GM12864 (cell line): Measurements from ENCODE around the gene SLIT2.
A peak's percentile ranks its signal among the peaks of the same experiment; 100 is the strongest.

Experiments
- DNase-seq: peaks from one replicate; pipeline ENCODE4 v3.0.0-alpha.2; 2011; ENCODE audit warnings: low read depth
- H3K4me3 ChIP-seq: 2 replicates; pipeline ENCODE4 v1.5.1; 2011; ENCODE audit warnings: mild to moderate bottlenecking, low read depth, low read length, control low read depth
- TF ChIP-seq, protein P1 (sequence below): IDR thresholded peaks from 2 replicates; pipeline ENCODE4 v1.5.1; 2011; ENCODE audit warnings: low read depth, mild to moderate bottlenecking, moderate library complexity, low read length, control low read depth, inconsistent platforms; ENCODE audit errors: missing control alignments

The SLIT2 gene

DNA sequence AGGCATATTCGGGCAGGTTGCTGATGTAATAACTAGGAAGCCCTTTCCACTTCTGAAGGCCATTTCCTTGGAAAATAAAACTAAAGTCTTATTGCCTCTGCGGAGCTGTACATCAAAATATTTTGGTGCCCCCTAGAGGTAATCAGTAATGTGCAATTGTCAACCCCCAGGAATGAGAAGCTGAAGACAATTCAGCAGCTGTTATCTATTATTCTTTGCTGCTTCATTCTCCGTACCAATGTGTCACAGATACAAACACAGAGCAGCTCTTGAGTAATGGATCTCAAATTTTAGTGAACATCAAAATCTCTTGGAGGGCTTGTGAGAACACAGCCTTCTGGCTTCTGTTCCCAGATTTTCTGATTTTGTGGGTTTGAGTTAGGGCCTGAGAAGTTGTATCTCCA lies 3.5 kb upstream of the SLIT2 start:
- peak; percentile 5 for DNase-seq
- TF ChIP-seq, protein P1, sequence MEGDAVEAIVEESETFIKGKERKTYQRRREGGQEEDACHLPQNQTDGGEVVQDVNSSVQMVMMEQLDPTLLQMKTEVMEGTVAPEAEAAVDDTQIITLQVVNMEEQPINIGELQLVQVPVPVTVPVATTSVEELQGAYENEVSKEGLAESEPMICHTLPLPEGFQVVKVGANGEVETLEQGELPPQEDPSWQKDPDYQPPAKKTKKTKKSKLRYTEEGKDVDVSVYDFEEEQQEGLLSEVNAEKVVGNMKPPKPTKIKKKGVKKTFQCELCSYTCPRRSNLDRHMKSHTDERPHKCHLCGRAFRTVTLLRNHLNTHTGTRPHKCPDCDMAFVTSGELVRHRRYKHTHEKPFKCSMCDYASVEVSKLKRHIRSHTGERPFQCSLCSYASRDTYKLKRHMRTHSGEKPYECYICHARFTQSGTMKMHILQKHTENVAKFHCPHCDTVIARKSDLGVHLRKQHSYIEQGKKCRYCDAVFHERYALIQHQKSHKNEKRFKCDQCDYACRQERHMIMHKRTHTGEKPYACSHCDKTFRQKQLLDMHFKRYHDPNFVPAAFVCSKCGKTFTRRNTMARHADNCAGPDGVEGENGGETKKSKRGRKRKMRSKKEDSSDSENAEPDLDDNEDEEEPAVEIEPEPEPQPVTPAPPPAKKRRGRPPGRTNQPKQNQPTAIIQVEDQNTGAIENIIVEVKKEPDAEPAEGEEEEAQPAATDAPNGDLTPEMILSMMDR = peak; percentile 57
- H3K4me3 ChIP-seq = no peak overlapping the region

DNA sequence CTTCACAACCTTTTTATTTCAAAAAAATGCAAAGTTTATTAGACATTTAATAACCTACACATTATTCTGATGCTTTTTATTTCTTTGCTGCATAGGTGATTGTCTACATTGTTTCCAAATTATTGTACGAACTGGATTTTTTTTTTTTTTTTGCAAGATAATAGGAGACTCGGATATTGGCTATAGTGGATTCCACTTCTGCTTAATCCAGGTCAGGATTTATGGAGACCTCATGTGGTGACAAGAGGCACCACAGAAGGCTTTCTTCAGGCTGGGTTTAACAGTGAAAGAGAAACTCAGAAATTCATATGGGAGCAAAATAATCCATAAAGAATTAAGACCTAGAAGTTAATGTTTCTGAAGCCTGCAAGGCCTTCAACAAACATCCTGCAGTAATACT lies 2.4 kb upstream of the SLIT2 start:
- TF ChIP-seq, protein P1 = no peak
- no peak overlapping the region for H3K4me3 ChIP-seq
- DNase-seq = no peak

DNA sequence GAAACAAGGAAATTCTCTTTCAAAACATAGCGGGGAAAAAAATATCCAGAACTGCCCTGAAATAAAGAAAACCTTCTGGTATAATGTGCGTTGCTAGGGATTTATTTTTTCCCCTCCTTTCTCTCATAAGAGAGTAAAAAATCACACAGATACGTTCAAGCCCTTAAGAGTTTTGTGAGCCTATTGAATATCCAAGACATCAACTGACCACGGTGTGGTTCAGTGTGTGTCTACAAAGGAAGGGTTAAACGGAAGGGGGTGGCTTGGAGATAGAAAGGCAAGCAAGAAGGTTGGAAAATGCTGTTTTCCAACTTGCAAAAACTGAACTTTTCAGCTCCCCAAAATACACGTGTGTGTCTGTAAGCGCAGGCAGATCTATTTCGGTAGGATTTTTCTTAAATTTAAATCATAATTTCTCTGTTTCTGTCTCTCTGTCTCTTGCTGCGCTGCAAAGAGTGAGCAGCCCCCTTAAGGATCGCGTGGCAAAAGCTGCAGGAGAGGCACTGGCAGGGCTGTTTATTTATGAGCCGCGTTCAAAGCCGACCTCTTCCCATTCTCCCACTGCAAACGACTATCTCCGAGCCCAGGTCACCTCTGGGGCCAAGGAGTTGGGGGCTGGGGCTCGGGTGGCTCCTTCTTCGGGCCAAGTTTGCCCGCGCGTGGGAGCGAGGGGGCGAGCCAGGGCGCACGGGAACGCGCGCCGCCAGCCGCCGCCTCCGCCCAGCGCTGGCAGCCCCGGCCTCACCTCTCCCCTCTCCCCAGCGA lies 492 bp upstream of the SLIT2 start:
- no peak for DNase-seq
- TF ChIP-seq, protein P1 = no peak
- no peak overlapping the region for H3K4me3 ChIP-seq

DNA sequence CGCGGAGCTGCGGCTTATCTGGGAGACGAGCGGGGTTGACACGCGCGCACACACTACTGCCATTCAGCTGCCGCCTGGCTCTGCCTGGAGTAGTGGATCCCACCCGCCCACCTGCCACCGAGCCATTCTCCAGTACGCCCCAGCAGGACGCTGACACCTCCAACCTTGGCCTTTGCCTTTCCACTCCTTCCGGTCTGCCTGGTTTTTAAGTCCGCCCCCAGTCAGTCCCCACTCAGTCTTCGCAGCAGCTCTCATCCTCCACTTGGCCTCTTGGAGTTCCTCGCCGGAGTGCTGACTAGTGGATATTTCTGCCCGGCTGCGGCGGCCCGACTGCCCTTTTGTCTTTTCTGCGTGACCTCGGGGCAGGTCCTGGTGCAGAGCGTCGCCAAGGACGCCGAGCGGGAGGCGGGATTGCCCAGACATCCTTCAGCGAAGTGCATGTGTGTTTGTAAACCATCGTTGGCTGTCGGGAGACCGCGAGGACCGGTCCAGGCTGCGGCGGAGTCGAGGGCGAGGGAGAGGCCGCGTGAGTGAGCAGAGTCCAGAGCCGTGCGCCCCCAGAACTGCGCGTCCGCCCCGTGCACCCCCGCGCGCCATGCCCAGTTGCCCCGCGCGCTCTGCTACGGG lies 1.1 kb downstream of the SLIT2 start:
- DNase-seq = no peak
- H3K4me3 ChIP-seq = no peak overlapping the region

DNA sequence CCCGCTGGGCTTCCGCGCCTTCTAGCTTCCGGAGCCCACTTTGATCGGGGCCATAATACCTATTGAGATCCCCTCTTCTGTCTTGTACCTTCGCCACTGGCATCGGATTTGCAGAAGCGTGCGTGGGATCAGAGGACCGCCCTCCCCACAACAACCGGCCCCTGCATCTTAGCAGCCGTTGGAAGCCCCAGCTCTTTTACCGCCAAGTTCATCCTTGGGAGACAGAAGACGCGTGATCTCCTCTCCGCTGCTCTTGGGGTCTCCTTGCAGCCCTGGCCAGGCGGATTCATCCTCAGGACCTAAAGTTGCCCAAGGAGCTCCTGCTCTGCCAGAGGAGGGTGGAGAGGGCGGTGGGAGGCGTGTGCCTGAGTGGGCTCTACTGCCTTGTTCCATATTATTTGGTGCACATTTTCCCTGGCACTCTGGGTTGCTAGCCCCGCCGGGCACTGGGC lies 1.6 kb downstream of the SLIT2 start:
- H3K4me3 ChIP-seq = no peak overlapping the region
- TF ChIP-seq, protein P1 = no peak

More for the DNA sequence above, 1.1 kb downstream of the SLIT2 start:
- TF ChIP-seq, protein P1 = no peak

GRCh38 chr4:20253735-20254409 lies 2.2 kb downstream of the SLIT2 start:
- TF ChIP-seq, protein P1 = no peak
- no peak for DNase-seq
- H3K4me3 ChIP-seq = no peak overlapping the region

More for the DNA sequence above, 1.6 kb downstream of the SLIT2 start:
- DNase-seq = no peak
